Activated T-helper 17 cell treated with anti-CD3 and anti-CD28 coated beads, Interleukin-2, amount 50 U/mL, for 72 hours (primary cell): ENCODE measurements around the gene RAI14. TPM values are rescaled to one million over a fixed set of nuclear protein-coding genes. Genes with fewer than 3 reads are reported as not detected.
"Not testable (repeated sequence)": the region's sequence is repeated elsewhere in the genome, so short reads cannot be mapped to it uniquely, and the experiment has no call there.

Experiments
- ATAC-seq: fragments of 150-1000 bp; cut with Tn5 transposase; replicated peaks from 2 replicates; pipeline ENCODE4 v1.10.0; 2021; ENCODE audit warnings: mild to moderate bottlenecking, moderate library complexity
- H3K27ac Mint-ChIP-seq: one replicate; pipeline ENCODE4 v1.8.0; 2022; ENCODE audit warnings: mixed read lengths
- H3K27me3 Mint-ChIP-seq: one replicate; pipeline ENCODE4 v1.8.0; 2022; ENCODE audit warnings: mixed read lengths
- H3K36me3 Mint-ChIP-seq: one replicate; pipeline ENCODE4 v1.8.0; 2022; ENCODE audit warnings: low read depth, mild to moderate bottlenecking, mixed read lengths
- H3K4me1 Mint-ChIP-seq: one replicate; pipeline ENCODE4 v1.8.0; 2022; ENCODE audit warnings: mixed read lengths
- H3K4me3 Mint-ChIP-seq: one replicate; pipeline ENCODE4 v1.8.0; 2022; ENCODE audit warnings: mild to moderate bottlenecking, mixed read lengths
- H3K9me3 Mint-ChIP-seq: one replicate; pipeline ENCODE4 v1.8.0; 2022; ENCODE audit warnings: mixed read lengths
- total RNA-seq, 2 donors: library from RNA; stranded (reverse); gene quantifications; one replicate each; pipeline ENCODE4 v1.2.3, GENCODE V29; 2022

RAI14 gene
- total RNA-seq, 2 donors from 2014 or later = 0.41 to 3.3 TPM

DNA sequence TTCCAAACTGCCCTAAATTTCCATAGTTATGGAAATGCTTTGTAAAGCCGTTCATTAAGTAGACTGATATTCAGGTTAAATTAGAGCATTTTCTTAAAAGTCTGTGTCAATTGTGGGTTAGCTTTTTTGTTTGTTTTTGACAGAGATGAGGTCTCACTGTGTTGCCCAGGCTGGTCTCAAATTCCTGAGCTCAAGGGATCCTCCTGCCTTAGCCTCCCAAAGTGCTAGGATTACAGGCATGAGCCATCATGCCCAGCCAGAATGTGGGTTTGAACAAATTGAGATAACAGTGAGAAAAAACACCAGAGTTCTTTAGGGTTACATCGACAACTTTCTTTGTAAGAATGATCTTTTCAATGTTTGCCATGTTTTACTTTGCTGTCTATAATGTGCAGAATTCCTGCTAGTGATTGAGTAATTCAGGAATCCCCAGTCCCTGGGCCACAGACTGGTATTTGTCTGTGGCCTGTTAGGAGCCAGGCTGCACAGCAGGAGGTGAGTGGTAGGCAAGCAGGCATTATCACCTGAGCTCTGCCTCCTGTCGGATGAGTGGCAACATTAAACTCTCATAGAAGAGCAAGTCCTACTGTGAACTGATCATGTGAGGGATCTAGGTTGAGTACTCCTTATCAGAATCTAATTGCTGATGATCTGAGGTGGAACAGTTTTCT lies 80.5 kb downstream of the RAI14 start:
- Mint-ChIP-seq H3K36me3 (no peaks in the 10 kb centered on the region), H3K27me3 (no peaks in the 10 kb centered on the region), H3K9me3 (no peaks in the 10 kb centered on the region), H3K27ac (no peak overlapping the region), H3K4me1 (peaks cover under 1% of the 10 kb centered on the region), H3K4me3 (no peak overlapping the region)
- no peak for ATAC-seq

DNA sequence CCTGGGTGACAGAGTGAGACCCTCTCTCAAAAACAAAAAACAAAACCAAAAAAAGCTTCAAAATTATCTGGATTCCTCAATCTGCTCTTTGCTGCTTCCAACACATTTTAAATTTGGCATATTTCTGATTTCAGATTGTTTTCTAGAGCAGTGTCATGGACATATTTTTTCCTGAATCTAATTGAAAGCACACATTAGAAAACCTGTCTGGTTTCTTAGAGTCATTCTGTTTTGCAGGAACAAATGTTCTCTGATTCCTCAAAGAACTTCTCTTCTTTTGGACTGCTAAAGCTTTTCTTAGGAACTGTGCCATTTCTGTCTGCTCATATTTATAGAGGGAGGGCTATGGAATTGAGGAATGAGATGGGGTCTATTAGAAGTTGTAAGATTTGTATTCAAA lies 81.6 kb downstream of the RAI14 start:
- Mint-ChIP-seq H3K4me1 (peaks cover 4% of the 10 kb centered on the region), H3K9me3 (no peaks in the 10 kb centered on the region), H3K27me3 (no peaks in the 10 kb centered on the region), H3K27ac (no peak overlapping the region), H3K36me3 (no peaks in the 10 kb centered on the region), H3K4me3 (no peak overlapping the region)
- no peak for ATAC-seq

DNA sequence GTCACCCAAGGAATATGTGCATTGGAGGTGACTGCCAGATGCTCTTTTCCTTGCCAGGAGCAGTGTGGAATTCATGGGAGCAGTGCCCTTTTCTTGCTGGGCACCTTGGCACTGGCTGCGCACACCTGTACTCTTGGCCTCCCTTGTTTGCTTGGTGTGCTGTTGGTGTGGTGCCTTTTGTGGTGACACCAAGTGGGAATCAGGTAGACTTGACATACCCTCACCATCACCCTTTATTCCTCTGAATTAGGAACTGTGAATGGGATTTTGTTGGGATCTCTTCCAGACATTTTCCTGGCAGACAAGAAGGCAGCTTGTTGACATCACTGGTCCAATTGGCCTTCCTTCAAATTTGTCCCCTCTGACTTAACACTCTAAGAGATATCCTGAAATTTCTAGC lies 82.3 kb downstream of the RAI14 start:
- no peaks in the 10 kb centered on the region for H3K27me3 Mint-ChIP-seq
- H3K27ac Mint-ChIP-seq = no peak overlapping the region
- no peaks in the 10 kb centered on the region for H3K9me3 Mint-ChIP-seq
- H3K4me3 Mint-ChIP-seq = no peak overlapping the region
- H3K4me1 Mint-ChIP-seq = peaks cover 4% of the 10 kb centered on the region
- H3K36me3 Mint-ChIP-seq = no peaks in the 10 kb centered on the region
- ATAC-seq = no peak

DNA sequence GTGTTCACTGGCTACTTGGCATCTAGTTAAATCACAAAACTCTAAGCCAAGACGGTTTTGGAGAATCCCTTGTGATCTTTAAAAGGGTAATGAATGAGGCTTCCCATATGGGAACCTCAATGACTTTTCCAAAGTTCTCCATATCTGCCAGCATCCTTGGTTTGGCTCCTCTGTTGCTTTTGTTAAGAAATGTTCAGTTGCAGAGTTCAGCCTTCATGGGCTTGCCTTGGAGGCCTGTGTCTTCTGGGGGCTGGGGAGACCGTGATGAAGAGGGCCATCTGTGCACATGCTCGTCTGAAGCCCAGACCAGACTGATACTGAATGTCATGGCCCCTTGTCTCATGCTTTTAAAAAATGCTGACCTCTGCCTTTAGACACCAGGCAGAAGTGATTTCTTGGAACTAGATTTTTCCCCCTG lies 84.3 kb downstream of the RAI14 start:
- no peaks in the 10 kb centered on the region for H3K36me3 Mint-ChIP-seq
- no peak overlapping the region for H3K27ac Mint-ChIP-seq
- no peak overlapping the region for H3K4me3 Mint-ChIP-seq
- H3K27me3 Mint-ChIP-seq = no peaks in the 10 kb centered on the region
- H3K4me1 Mint-ChIP-seq = peaks cover 4% of the 10 kb centered on the region
- H3K9me3 Mint-ChIP-seq = no peaks in the 10 kb centered on the region
- ATAC-seq = no peak

DNA sequence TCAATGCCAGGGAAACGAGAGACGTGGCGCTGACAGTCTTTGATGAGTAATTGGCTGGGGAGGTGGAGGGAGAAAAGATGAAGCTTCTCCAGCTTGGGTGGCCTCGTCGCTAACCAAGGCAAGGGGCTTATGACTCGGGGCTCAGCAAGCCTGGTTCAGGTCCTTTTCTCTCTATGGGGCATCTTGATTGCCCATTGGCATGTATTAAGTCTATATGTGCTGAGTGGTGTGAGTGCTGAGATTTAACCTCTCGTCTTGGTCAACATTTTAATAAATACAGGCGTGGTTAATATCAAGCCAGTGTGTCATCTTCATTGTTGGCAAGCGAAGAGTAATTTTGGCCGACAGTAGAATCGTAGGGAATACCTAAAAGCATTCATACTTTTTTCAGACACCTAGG lies 85.9 kb downstream of the RAI14 start:
- Mint-ChIP-seq H3K27ac (no peak overlapping the region), H3K4me1 (peaks cover 4% of the 10 kb centered on the region), H3K36me3 (no peaks in the 10 kb centered on the region), H3K27me3 (no peaks in the 10 kb centered on the region), H3K4me3 (no peak overlapping the region), H3K9me3 (no peaks in the 10 kb centered on the region)
- ATAC-seq = no peak

DNA sequence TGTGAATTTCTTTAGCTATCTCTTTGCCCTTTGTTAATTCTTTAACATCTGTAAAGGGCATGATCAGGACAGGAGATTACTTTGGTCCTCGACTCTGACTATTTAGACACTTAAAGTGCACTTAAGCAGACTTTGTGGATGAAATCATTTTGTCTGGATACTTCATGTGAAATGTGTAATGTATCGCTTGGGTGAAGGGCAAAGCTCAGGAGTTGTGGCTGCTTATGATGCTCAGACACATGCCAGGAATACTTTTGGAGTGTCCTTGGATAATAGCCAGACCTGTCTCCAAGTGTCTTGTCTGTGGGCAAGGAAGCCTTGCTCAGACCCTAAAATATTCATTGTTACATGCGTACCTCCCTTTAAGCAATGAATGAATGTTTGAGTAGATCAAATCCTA lies 87.8 kb downstream of the RAI14 start:
- Mint-ChIP-seq H3K9me3 (no peaks in the 10 kb centered on the region), H3K27ac (no peak overlapping the region), H3K4me3 (no peak overlapping the region), H3K36me3 (no peaks in the 10 kb centered on the region), H3K4me1 (peaks cover 4% of the 10 kb centered on the region), H3K27me3 (no peaks in the 10 kb centered on the region)
- ATAC-seq = no peak

DNA sequence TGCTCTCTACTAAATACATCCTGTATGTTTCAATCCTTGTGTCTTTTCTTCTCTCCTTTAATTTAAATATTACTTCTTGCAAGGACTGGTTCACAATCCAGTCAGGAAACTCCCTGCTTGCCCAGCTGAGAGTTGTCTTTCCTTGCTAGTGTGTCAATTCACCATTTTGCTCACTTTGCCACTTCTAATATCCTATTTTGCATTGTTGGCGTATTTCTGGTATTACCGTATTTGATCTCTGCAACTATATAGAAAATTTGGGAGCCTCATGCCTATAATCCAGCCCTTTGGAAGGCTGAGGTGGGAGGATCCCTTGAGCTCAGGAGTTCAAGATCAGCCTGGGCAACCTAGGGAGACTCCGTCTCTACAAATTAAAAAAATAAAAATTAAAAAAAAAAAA lies 92.3 kb downstream of the RAI14 start:
- H3K27me3 Mint-ChIP-seq = no peaks in the 10 kb centered on the region
- H3K36me3 Mint-ChIP-seq = no peaks in the 10 kb centered on the region
- ATAC-seq = no peak
- H3K4me3 Mint-ChIP-seq = no peak overlapping the region
- no peak overlapping the region for H3K27ac Mint-ChIP-seq
- H3K9me3 Mint-ChIP-seq = no peaks in the 10 kb centered on the region
- H3K4me1 Mint-ChIP-seq = no peaks in the 10 kb centered on the region

DNA sequence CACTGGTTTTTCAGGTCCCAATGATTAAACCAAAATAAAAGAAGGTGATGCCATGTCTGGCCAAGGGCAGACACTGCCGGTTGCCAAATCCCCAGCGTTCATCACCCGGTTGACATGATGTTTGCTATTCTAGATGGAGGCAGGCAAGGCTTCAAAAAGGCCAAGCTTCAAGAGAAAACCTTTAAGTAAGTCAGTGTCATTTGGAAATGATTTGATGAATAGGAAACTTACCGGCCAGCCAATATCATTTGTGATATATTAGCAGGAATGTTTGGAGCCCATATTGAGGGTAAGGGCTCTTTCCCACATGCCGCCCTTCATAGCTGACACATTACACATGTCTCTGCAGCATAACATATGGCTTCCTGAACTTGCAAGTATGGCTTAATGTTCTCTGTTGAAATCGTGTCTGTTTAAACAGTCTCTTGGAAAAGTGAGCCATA lies 93.3 kb downstream of the RAI14 start:
- Mint-ChIP-seq H3K27me3 (no peaks in the 10 kb centered on the region), H3K4me1 (no peaks in the 10 kb centered on the region), H3K27ac (no peak overlapping the region), H3K36me3 (no peaks in the 10 kb centered on the region), H3K4me3 (no peak overlapping the region), H3K9me3 (no peaks in the 10 kb centered on the region)
- no peak for ATAC-seq

DNA sequence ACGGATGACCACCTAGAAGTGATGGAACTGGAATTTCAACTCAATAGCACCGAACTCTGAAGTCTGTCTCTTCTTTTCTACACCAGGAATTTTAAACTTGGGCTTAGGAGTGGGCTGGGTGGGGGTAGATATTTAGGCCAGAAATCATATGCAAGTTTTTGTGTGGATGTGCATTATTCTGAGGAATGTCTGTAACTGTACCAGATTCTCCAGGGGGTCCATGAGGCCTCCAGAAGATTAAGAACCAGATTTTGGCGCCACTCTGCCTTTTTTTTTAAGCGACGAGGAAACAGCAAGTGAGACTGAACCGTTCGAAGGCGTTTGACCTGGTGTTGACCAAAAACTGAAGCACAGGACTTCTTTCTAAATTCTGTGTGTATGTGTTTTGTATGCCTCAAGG lies 94.1 kb downstream of the RAI14 start:
- no peaks in the 10 kb centered on the region for H3K4me1 Mint-ChIP-seq
- H3K27ac Mint-ChIP-seq = no peak overlapping the region
- H3K9me3 Mint-ChIP-seq = no peaks in the 10 kb centered on the region
- ATAC-seq = no peak
- no peaks in the 10 kb centered on the region for H3K27me3 Mint-ChIP-seq
- no peak overlapping the region for H3K4me3 Mint-ChIP-seq
- H3K36me3 Mint-ChIP-seq = no peaks in the 10 kb centered on the region

DNA sequence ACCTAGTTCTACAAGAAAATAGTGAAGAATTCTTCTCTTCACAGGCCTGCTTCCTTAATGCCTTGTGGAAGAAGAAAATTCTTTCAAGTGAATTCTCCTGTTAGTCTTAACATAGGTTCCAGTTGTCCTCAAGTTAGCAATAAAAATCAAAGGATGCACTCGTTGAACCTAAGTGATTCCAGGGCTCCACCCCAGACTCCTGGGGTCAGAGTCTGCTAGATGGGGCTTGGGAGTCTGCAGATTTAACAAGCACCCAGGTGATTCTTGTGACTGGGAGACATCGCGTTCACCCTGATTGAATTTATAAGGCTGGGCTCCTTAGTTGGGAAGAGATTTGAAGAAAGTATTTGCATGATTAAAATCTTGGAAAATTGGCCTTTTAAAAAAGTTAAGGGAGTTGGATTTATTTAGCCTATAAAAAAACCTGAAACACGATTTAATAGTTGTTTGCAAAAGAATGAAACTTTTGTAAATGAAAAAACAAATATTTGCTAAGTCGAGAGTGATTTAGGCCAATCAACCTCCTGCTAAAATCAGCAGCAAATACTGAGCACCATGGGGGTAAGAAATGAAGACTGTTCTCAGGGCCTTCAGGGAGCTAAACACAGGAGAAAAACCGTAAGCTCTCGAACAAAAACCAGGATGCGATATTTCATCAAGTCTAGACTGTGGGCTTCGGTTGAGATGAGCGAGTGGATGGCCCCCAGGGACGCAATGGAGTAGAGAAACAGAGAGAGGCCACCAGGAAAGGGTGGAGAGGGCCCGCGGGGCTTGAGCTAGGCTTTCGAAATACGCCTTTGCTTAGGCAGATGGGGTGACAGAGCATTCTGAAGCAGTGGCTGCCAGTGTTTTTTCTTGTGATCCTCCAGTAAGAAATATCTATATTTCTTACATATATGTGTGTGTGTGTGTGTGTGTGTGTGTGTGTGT lies 95.9 kb downstream of the RAI14 start:
- H3K27me3 Mint-ChIP-seq = no peaks in the 10 kb centered on the region
- no peaks in the 10 kb centered on the region for H3K4me1 Mint-ChIP-seq
- no peaks in the 10 kb centered on the region for H3K36me3 Mint-ChIP-seq
- H3K9me3 Mint-ChIP-seq = no peaks in the 10 kb centered on the region
- no peak overlapping the region for H3K27ac Mint-ChIP-seq
- no peak for ATAC-seq
- H3K4me3 Mint-ChIP-seq = no peak overlapping the region

DNA sequence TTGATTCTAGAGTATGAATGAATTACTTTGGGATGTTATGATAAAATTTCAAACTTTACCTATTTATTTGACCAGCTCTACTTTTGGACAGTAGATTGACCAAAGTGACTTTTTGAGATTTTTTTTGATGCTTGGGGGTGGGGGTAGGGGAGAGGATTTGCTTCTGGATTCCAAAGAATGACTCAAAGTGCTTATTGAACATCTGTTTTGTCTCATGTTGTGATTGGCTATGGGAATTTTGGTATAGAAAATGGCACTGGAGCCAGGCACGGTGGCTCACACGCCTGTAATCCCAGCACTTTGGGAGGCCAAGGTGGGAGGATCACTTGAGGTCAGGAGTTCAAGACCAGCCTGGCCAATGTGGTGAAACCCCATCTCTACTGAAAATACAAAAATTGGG lies 97.1 kb downstream of the RAI14 start:
- not testable (repeated sequence) for H3K4me3 Mint-ChIP-seq, ATAC-seq, H3K27me3 Mint-ChIP-seq, H3K36me3 Mint-ChIP-seq, H3K27ac Mint-ChIP-seq, H3K9me3 Mint-ChIP-seq, H3K4me1 Mint-ChIP-seq

DNA sequence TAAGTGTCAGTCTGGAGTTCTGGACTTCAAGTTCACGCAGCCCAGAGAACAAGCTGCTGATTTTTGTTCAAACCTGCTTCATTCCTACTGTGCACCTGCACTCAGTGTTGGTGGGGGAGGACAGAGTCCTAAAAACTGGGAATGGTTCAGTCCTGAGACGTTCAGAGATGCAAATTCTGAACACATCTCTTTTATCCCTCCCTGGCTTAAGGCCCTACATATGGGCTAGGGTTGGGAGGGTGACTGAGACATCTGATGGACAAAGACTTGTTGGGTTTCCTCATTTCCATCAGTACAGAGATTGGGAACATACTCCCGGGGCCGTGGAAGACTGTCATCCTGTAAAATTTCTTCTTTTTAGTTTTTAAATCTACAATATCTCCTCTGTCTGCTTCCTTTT lies 99.8 kb downstream of the RAI14 start:
- Mint-ChIP-seq H3K9me3 (no peaks in the 10 kb centered on the region), H3K27me3 (no peaks in the 10 kb centered on the region), H3K4me1 (no peaks in the 10 kb centered on the region), H3K4me3 (no peak overlapping the region), H3K27ac (no peak overlapping the region), H3K36me3 (no peaks in the 10 kb centered on the region)
- ATAC-seq = no peak

DNA sequence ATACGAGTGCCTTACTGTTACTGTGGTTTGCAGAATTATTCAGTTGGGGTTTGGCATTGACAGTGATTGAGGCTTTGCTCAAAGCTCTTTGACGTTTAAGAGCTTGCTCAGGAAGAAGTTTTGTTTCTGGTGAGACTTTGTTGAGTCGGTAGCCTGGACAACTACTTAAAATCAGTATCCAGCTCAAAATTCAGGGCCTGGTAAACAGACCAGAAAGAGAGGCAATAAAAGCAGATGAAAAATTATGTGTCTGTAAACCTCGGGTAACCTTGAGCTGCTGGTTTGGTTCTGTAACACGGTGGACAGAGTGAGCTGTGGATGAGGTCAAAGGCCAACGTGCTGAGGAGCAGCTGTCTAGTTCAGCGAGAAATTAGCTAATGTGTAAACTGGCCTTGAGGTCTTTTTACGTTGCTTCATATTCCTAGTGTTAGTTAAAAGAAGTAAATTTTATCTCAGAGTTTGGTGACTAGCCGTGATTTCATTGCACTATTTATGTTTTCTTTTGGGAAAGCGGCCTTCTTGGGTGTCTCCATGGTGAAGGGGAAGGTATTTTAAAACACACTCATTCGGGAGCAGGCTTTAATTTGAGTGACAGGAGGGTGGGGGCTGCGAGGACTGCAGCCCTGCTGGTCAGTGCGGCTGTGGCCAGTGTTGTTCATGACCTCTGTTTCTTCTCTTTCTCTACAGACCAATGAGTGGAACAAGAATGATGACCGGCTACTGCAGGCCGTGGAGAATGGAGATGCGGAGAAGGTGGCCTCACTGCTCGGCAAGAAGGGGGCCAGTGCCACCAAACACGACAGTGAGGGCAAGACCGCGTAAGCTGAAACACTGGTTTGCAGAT lies 100.9 kb downstream of the RAI14 start:
- no peak overlapping the region for H3K4me3 Mint-ChIP-seq
- ATAC-seq = no peak
- no peak overlapping the region for H3K27ac Mint-ChIP-seq
- no peaks in the 10 kb centered on the region for H3K27me3 Mint-ChIP-seq
- no peaks in the 10 kb centered on the region for H3K9me3 Mint-ChIP-seq
- no peaks in the 10 kb centered on the region for H3K36me3 Mint-ChIP-seq
- no peaks in the 10 kb centered on the region for H3K4me1 Mint-ChIP-seq

DNA sequence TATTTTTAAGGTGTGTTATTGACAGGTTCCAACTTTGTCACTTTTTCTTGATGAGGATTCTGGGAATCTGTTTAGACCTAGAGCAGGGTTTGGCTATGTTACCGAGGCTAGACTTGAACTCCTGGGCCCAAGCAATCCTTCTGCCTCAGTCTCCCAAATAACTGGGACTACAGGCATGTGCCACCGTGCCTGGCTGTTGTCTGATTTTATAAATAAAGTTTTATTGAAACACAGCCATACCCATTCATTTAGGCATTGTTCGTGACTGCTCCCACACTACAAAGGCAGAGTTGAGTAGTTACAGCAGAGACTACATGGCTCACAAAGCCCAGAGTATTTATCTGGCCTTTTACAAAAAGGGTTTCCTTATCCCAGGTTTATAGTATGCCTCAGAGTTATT lies 102.4 kb downstream of the RAI14 start:
- no peaks in the 10 kb centered on the region for H3K4me1 Mint-ChIP-seq
- H3K27me3 Mint-ChIP-seq = no peaks in the 10 kb centered on the region
- ATAC-seq = no peak
- H3K36me3 Mint-ChIP-seq = no peaks in the 10 kb centered on the region
- no peak overlapping the region for H3K4me3 Mint-ChIP-seq
- H3K9me3 Mint-ChIP-seq = no peaks in the 10 kb centered on the region
- H3K27ac Mint-ChIP-seq = no peak overlapping the region
